LNCaP clone FGC (cell line): ENCODE data around the gene SLC35B2.

Source experiments
- DNase-seq: peaks from one replicate; pipeline ENCODE4 v3.0.0-alpha.2; 2011; ENCODE audit warnings: low read depth
- H3K4me3 ChIP-seq: 2 replicates; pipeline ENCODE4 v1.5.1; 2011; ENCODE audit warnings: mild to moderate bottlenecking, low read depth, low read length, control low read depth
- TF ChIP-seq, protein P1 (sequence below): IDR thresholded peaks from 2 replicates; pipeline ENCODE4 v1.5.1; 2012; ENCODE audit warnings: mild to moderate bottlenecking; ENCODE audit not compliant: control insufficient read depth, insufficient read depth; ENCODE audit errors: extremely low read depth

SLC35B2 gene

DNA sequence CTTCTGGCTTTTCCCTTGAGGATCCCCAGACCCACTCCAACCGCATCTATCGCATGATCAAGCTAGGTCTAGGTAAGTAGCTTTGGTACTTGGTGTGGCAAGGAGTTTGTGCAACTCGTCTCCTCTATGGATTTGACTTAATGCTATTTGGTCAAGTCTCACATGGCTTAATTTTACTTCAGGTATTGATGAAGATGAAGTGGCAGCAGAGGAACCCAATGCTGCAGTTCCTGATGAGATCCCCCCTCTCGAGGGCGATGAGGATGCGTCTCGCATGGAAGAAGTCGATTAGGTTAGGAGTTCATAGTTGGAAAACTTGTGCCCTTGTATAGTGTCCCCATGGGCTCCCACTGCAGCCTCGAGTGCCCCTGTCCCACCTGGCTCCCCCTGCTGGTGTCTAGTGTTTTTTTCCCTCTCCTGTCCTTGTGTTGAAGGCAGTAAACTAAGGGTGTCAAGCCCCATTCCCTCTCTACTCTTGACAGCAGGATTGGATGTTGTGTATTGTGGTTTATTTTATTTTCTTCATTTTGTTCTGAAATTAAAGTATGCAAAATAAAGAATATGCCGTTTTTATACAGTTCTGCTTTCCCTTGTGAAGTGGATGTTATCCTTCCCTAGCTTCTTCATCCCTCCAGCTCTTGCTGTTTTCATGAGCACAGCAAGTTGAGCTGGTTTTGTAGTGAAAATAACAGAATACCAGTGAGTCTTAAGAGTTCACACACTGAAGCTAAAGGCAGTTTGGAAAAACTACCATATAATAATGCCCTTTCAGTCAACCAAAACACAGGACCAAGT is 3.8 kb downstream of the SLC35B2 start:
- DNase-seq = no peak
- no peak overlapping the region for H3K4me3 ChIP-seq
- TF ChIP-seq, protein P1, sequence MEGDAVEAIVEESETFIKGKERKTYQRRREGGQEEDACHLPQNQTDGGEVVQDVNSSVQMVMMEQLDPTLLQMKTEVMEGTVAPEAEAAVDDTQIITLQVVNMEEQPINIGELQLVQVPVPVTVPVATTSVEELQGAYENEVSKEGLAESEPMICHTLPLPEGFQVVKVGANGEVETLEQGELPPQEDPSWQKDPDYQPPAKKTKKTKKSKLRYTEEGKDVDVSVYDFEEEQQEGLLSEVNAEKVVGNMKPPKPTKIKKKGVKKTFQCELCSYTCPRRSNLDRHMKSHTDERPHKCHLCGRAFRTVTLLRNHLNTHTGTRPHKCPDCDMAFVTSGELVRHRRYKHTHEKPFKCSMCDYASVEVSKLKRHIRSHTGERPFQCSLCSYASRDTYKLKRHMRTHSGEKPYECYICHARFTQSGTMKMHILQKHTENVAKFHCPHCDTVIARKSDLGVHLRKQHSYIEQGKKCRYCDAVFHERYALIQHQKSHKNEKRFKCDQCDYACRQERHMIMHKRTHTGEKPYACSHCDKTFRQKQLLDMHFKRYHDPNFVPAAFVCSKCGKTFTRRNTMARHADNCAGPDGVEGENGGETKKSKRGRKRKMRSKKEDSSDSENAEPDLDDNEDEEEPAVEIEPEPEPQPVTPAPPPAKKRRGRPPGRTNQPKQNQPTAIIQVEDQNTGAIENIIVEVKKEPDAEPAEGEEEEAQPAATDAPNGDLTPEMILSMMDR = peak; percentile 33; the same call in 1 of the 2 replicates

DNA sequence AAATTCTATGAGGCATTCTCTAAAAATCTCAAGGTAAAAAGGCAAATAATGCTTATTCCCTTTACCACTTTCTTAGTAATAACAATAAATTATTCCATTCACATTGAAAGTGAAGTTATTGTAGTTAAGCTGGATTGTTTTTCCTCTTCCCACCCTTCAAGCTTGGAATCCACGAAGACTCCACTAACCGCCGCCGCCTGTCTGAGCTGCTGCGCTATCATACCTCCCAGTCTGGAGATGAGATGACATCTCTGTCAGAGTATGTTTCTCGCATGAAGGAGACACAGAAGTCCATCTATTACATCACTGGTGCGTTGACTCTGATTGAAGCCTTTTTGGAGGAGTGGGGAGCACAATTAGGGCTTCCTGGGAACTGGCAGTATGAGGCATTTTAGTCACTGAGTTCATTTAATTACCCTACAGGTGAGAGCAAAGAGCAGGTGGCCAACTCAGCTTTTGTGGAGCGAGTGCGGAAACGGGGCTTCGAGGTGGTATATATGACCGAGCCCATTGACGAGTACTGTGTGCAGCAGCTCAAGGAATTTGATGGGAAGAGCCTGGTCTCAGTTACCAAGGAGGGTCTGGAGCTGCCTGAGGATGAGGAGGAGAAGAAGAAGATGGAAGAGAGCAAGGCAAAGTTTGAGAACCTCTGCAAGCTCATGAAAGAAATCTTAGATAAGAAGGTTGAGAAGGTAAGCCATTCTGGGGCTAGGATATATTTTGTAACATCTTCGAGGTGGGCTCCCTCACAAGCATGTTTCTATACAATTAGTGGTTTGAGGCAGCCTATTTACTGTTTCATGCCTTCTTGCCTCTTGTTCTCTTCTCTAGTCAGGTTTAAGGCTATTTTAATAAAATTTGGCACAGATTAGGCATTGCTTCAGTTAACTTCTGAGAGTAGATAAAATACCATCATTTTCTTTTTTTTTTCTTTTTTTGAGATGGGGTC is 5.5 kb downstream of the SLC35B2 start:
- H3K4me3 ChIP-seq = no peak overlapping the region
- TF ChIP-seq, protein P1 = no peak
- no peak for DNase-seq

DNA sequence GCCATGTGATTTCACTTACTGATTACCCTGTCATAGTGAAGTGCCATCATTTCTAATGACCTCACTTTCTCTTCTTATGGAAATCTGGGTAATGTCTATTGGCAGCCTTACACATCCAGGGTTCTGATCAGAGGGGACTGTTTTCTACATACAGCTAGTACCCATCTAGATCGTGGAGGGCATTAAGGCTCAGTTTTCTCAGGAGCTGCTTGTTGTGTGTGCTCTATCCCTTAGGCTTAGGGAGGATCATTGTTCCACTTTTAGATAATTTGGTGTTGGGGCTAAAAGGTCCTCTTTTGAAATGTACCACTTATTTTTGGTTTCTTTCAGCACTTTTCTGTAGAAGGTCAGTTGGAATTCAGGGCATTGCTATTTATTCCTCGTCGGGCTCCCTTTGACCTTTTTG is 6.6 kb downstream of the SLC35B2 start:
- no peak for DNase-seq
- no peak overlapping the region for H3K4me3 ChIP-seq
- TF ChIP-seq, protein P1 = no peak

DNA sequence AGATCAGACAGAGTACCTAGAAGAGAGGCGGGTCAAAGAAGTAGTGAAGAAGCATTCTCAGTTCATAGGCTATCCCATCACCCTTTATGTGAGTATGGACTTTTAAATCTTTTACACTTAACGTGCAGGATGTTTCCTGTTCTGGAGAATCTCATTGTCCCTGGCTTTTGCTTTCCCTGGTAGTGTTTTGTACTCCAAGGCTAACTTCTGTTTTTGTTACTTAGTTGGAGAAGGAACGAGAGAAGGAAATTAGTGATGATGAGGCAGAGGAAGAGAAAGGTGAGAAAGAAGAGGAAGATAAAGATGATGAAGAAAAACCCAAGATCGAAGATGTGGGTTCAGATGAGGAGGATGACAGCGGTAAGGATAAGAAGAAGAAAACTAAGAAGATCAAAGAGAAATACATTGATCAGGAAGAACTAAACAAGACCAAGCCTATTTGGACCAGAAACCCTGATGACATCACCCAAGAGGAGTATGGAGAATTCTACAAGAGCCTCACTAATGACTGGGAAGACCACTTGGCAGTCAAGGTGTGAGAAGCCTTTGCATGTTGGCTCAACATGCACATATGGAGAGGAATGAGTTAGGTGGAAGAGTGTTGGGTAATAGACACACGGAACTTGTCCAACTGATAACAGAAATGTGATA is 7.1 kb downstream of the SLC35B2 start:
- no peak overlapping the region for H3K4me3 ChIP-seq

DNA sequence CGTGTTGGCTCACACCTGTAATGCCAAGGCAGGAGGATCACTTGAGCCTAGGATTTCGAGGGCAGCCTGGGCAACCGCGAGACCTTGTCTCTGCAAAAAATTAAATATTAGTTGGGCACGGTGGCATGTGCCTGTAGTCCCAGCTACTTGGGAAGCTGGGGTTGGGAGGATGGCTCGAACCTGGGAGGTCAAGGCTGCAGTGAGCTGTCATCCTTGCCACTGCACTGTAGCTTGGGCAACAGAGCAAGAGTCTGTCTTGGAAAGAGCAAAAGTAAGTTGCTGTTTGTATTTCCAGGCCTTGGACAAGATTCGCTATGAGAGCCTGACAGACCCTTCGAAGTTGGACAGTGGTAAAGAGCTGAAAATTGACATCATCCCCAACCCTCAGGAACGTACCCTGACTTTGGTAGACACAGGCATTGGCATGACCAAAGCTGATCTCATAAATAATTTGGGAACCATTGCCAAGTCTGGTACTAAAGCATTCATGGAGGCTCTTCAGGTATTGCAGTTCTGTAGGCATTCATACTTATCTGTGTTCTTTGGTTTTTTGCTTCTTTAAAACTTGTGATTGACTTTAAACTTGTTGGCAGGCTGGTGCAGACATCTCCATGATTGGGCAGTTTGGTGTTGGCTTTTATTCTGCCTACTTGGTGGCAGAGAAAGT is 8.1 kb downstream of the SLC35B2 start:
- H3K4me3 ChIP-seq = peak overlapping the region; percentile 93
- TF ChIP-seq, protein P1 = no peak
- no peak for DNase-seq

More for the DNA sequence above, 7.1 kb downstream of the SLC35B2 start:
- TF ChIP-seq, protein P1 = no peak
- no peak for DNase-seq

DNA sequence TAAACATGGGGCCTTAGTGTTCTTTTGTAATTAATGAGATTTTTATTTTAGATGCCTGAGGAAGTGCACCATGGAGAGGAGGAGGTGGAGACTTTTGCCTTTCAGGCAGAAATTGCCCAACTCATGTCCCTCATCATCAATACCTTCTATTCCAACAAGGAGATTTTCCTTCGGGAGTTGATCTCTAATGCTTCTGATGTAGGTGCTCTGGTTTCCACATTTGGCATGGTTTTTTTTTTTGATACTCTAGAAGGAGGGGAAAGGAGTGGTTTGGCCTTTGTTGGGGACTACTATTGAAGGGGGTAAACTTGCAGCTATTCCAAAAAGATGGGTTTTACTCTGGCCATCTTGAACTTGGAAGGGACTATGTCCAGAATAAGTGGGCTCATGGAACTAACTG is 8.7 kb downstream of the SLC35B2 start:
- TF ChIP-seq, protein P1 = no peak
- DNase-seq = no peak
- peak overlapping the region; percentile 93 for H3K4me3 ChIP-seq
